GM06990 (cell line): Measurements from ENCODE around the gene SNAI3.

ENCODE experiments used
- DNase-seq: peaks from one replicate; pipeline ENCODE4 v3.0.0-alpha.2; 2011; ENCODE audit not compliant: insufficient read length; ENCODE audit errors: extremely low read depth
- H3K27me3 ChIP-seq: replicated peaks from 2 replicates; pipeline ENCODE4 v1.6.0; 2011; ENCODE audit warnings: low read length; ENCODE audit not compliant: control insufficient read depth, insufficient read depth
- H3K36me3 ChIP-seq: 2 replicates; pipeline ENCODE4 v1.5.1; 2011; ENCODE audit warnings: low read length; ENCODE audit not compliant: control insufficient read depth, insufficient read depth
- H3K4me3 ChIP-seq: replicated peaks from 2 replicates; pipeline ENCODE4 v1.5.1; 2011; ENCODE audit warnings: low read depth, mild to moderate bottlenecking, control low read depth, low read length
- CTCF ChIP-seq: IDR thresholded peaks from 2 replicates; pipeline ENCODE4 v1.5.1; 2011; ENCODE audit warnings: low read length, control low read depth, mild to moderate bottlenecking, inconsistent platforms; ENCODE audit not compliant: insufficient read depth, poor library complexity, severe bottlenecking

SNAI3 gene

GRCh38 chr16:88693420-88694177, 7.3 kb upstream of the SNAI3 start:
- no peak for TF ChIP-seq CTCF
- H3K27me3 ChIP-seq = no peaks in the 10 kb centered on the region
- no peak overlapping the region for H3K4me3 ChIP-seq
- DNase-seq = no peak
- H3K36me3 ChIP-seq = peaks cover 9% of the 10 kb centered on the region

GRCh38 chr16:88692861-88693260, 6.6 kb upstream of the SNAI3 start:
- Histone ChIP-seq H3K27me3 (peaks cover 1% of the 10 kb centered on the region; the same call in 1 of the 2 replicates), H3K4me3 (no peak overlapping the region), H3K36me3 (peaks cover 4% of the 10 kb centered on the region)
- TF ChIP-seq CTCF = no peak
- no peak for DNase-seq

- DNase-seq = no peak
- H3K4me3 ChIP-seq = no peak overlapping the region
- TF ChIP-seq CTCF = no peak
Observed at GRCh38 chr16:88691924-88692560, 5.7 kb upstream of the SNAI3 start.

GRCh38 chr16:88691129-88691813, 5.0 kb upstream of the SNAI3 start:
- no peak for DNase-seq
- TF ChIP-seq CTCF = no peak
- no peaks in the 10 kb centered on the region for H3K36me3 ChIP-seq

More at GRCh38 chr16:88691924-88692560, 5.7 kb upstream of the SNAI3 start:
- peaks cover 1% of the 10 kb centered on the region; the same call in 1 of the 2 replicates for H3K27me3 ChIP-seq
- peaks cover under 1% of the 10 kb centered on the region; the same call in 1 of the 2 replicates for H3K36me3 ChIP-seq

GRCh38 chr16:88690341-88691128, 4.2 kb upstream of the SNAI3 start:
- Histone ChIP-seq H3K27me3 (peaks cover 1% of the 10 kb centered on the region; the same call in 1 of the 2 replicates), H3K4me3 (no peak overlapping the region), H3K36me3 (no peaks in the 10 kb centered on the region)
- no peak for TF ChIP-seq CTCF
- DNase-seq = no peak

More at GRCh38 chr16:88691129-88691813, 5.0 kb upstream of the SNAI3 start:
- peaks cover 1% of the 10 kb centered on the region; the same call in 1 of the 2 replicates for H3K27me3 ChIP-seq
- H3K4me3 ChIP-seq = no peak overlapping the region
